PC-9 (cell line): ENCODE results near the gene SLC18A3.

Source experiments
- CTCF ChIP-seq: fragments of 200-600 bp; sonication (generic); conservative IDR thresholded peaks from 2 replicates; pipeline ENCODE4 v1.6.1; 2017; ENCODE audit warnings: mixed run types, antibody characterized with exemption, mild to moderate bottlenecking, moderate library complexity
- EZH2 ChIP-seq: fragments of 200-600 bp; sonication (generic); IDR thresholded peaks from 2 replicates; pipeline ENCODE4 v1.8.0; 2017; ENCODE audit warnings: antibody characterized with exemption, low read depth

GRCh38 chr10:49611816-49612512 lies 1.9 kb downstream of the SLC18A3 start:
- TF ChIP-seq CTCF (no peak), EZH2 (no peak)
